ENCODE results near the gene LRRFIP1. TPM values are rescaled to one million over a fixed set of nuclear protein-coding genes. Genes with fewer than 3 reads are reported as not detected.
A peak's percentile ranks its signal among the peaks of the same experiment; 100 is the strongest.

The LRRFIP1 gene
- total RNA-seq (100 to 1,000 TPM; 107 to 194 TPM), polyA plus RNA-seq (10 to 100 TPM; 79.7 to 81.1 TPM)
- long read RNA-seq, donor 1, transcript LRRFIP1-202 (8 exons, 3,709 nt) = major isoform, 12 of 64 reads
- long read RNA-seq, donor 1, partial matches to known transcripts = 41 of 64 reads
- long read RNA-seq, donor 1, other reads (novel, unspliced or antisense) = 8 of 64 reads
- long read RNA-seq, donor 2, partial matches to known transcripts = 20 of 24 reads
- long read RNA-seq, donor 2, other reads (novel, unspliced or antisense) = 0 of 24 reads
- long read RNA-seq, donor 3, transcript LRRFIP1-202 (8 exons, 3,709 nt) = major isoform, 5 of 48 reads
- long read RNA-seq, donor 3, partial matches to known transcripts = 42 of 48 reads
- long read RNA-seq, donor 3, other reads (novel, unspliced or antisense) = 0 of 48 reads
- long read RNA-seq, donor 4 = 0 reads
- long read RNA-seq, donor 5, transcript LRRFIP1-202 (8 exons, 3,709 nt) = major isoform, 10 of 75 reads
- long read RNA-seq, donor 5, partial matches to known transcripts = 54 of 75 reads
- long read RNA-seq, donor 5, other reads (novel, unspliced or antisense) = 11 of 75 reads

- Histone ChIP-seq H3K4me1 (ENCODE audit: control insufficient read depth in 5 of 5, insufficient read depth in 5 of 5, low read length in 5 of 5) (peaks cover 2 to 25% (median 12%) of the 10 kb centered on the region in 5 donors), H3K27ac (ENCODE audit: low read depth in 1 of 2, low read length in 1 of 2) (peak within 1 kb of the TSS; percentile 57 to 96), H3K27me3 (ENCODE audit: control insufficient read depth in 3 of 3, insufficient read depth in 3 of 3, low read length in 2 of 3) (no peaks in the 10 kb centered on the region), H3K4me3 (peak within 1 kb of the TSS; percentile 66), H3K9me3 (ENCODE audit: control insufficient read depth in 4 of 4, insufficient read depth in 3 of 4, low read length in 3 of 4) (no peaks in the 10 kb centered on the region), H3K9ac (ENCODE audit: insufficient read depth in 1 of 2, low read length in 2 of 2) (peak within 1 kb of the TSS in 1 of 2 donors; percentile 79), H3K36me3 (ENCODE audit: control insufficient read depth in 4 of 4, insufficient read depth in 4 of 4, low read length in 4 of 4) (no peaks in the 10 kb centered on the region)
- ATAC-seq (ENCODE audit: insufficient read depth, low FRiP score) = peak; percentile 65
- WGBS, 2 donors = 1% methylated on average over 49 to 114 of the region's 114 CpGs
- TF ChIP-seq CTCF (IDR thresholded peaks at IDR 0.05; ENCODE audit: control extremely low read depth, extremely low read depth) = no peak
- peak; percentile 52 to 62 (median 53) for DNase-seq
These were observed at the start of gene LRRFIP1 for GRCh38 chr2:237627441-237628246. Gene LRRFIP1, plus strand, starts transcription at chr2:237627587. Its CDS starts 58 bp downstream, at chr2:237627645.

- Histone ChIP-seq H3K9ac (ENCODE audit: insufficient read depth in 1 of 2, low read length in 2 of 2) (no peak overlapping the region), H3K4me1 (ENCODE audit: control insufficient read depth in 5 of 5, insufficient read depth in 5 of 5, low read length in 5 of 5) (peaks cover 0 to 9% (median 3%) of the 10 kb centered on the region in 5 donors), H3K27me3 (ENCODE audit: control insufficient read depth in 3 of 3, insufficient read depth in 3 of 3, low read length in 2 of 3) (no peaks in the 10 kb centered on the region), H3K36me3 (ENCODE audit: control insufficient read depth in 4 of 4, insufficient read depth in 4 of 4, low read length in 4 of 4) (peaks cover 0 to 2% (median 0%) of the 10 kb centered on the region in 4 donors), H3K4me3 (no peak overlapping the region), H3K27ac (ENCODE audit: low read depth in 1 of 2, low read length in 1 of 2) (no peak overlapping the region), H3K9me3 (ENCODE audit: control insufficient read depth in 4 of 4, insufficient read depth in 3 of 4, low read length in 3 of 4) (no peaks in the 10 kb centered on the region)
- 92 to 93% methylated on average over 26 of the region's 26 CpGs for WGBS, 2 donors
- TF ChIP-seq CTCF (IDR thresholded peaks at IDR 0.05; ENCODE audit: control extremely low read depth, extremely low read depth) = no peak
- DNase-seq = no peak
- no peak for ATAC-seq (ENCODE audit: insufficient read depth, low FRiP score)
These were observed 49.2 kb upstream of the LRRFIP1 start for GRCh38 chr2:237577956-237578870.

GRCh38 chr2:237581326-237581725 is 46.1 kb upstream of the LRRFIP1 start:
- Histone ChIP-seq H3K27me3 (ENCODE audit: control insufficient read depth in 3 of 3, insufficient read depth in 3 of 3, low read length in 2 of 3) (no peaks in the 10 kb centered on the region), H3K4me3 (no peak overlapping the region), H3K36me3 (ENCODE audit: control insufficient read depth in 4 of 4, insufficient read depth in 4 of 4, low read length in 4 of 4) (peaks cover 0 to 8% (median 0%) of the 10 kb centered on the region in 4 donors), H3K4me1 (ENCODE audit: control insufficient read depth in 5 of 5, insufficient read depth in 5 of 5, low read length in 5 of 5) (peaks cover 0 to 6% (median 3%) of the 10 kb centered on the region in 5 donors), H3K27ac (ENCODE audit: low read depth in 1 of 2, low read length in 1 of 2) (no peak overlapping the region), H3K9ac (ENCODE audit: insufficient read depth in 1 of 2, low read length in 2 of 2) (no peak overlapping the region), H3K9me3 (ENCODE audit: control insufficient read depth in 4 of 4, insufficient read depth in 3 of 4, low read length in 3 of 4) (no peaks in the 10 kb centered on the region)
- no peak for TF ChIP-seq CTCF (IDR thresholded peaks at IDR 0.05; ENCODE audit: control extremely low read depth, extremely low read depth)
- 83 to 84% methylated on average over 6 of the region's 6 CpGs for WGBS, 2 donors
- ATAC-seq (ENCODE audit: insufficient read depth, low FRiP score) (no peak), DNase-seq (no peak)
